HG03066 (cell line): ENCODE measurements around the gene GNPNAT1.
"Not testable (repeated sequence)": the region's sequence is repeated elsewhere in the genome, so short reads cannot be mapped to it uniquely, and the experiment has no call there.

Experiments used
- ATAC-seq: cut with Tn5 transposase; IDR thresholded peaks from one replicate; pipeline ENCODE4 v1.9.1; 2021; ENCODE audit warnings: low read depth; ENCODE audit not compliant: unreplicated experiment

Gene GNPNAT1

DNA sequence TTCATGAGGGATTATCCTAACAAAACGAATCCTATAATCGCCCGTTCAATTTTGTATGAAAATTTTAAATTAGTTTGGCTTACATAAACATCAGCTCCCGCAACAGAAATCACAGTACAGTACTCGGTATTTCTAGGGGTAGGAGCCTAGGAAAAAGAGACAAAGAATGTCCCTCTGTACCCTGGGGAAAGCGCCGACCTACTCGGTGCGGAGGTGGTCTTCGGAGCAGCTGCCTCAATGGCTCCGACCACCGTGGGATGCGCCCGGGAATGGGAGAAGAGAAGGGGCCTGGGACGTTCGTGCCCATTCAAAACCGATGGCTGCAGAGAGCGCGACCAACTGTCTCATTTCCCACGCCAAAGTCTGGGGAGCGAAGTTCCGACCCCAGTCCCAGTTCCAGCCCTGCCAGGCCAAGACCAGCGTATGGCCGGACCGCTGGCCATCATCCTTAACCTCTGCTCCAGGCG is 618 bp downstream of the GNPNAT1 start:
- no peak for ATAC-seq

DNA sequence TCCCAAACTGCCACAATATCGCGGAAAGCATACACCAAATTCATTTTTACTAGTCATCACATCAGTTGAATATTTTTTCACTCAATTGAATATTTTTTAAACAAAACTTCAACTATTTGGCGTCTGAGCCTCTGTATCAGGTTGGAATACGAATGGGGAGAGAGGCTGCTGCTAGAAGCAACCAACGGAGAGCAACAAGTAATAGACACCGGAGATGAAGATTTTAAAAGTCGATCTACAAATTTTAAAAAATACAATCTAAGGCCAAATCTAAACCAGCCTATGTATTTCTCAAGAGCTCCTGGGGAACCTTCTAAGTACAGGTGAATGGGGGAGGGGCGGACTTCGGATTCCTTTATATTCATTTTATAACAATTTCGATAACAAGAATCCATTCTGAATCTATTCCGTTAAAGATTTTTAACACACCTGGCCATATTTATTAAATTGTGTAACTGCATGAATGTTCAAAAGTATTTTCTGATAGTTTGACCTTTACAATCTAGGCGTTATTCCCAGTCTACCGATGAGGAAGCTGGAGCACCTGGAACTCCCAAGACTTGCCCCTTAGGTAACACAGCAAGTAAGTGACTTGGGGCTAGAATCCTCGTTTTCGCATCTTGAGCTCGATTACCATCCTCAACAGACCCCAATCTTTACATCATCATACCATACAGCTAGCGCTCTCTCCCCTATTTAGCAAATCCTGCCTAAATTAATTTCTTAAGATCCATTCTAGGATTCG is 1.2 kb downstream of the GNPNAT1 start:
- ATAC-seq: no peak

DNA sequence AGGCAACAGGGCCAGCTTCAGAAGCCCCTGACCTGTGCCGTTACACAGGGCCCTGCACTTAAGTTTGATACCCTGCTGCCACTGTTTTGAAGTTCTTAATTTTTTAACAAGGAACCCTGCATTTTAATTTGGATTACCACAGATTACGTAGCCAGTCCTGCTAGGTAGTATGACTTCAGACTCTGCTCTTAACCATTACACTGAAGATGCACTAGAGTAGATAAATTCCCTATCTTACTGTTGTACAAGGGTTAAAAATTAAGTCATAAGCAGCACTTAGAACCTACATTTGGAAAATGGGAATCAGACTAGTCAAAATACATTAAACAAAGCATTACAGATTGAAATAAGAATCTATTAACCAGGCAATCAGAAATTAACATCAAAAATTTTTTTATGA is 2.3 kb downstream of the GNPNAT1 start:
- no peak for ATAC-seq

DNA sequence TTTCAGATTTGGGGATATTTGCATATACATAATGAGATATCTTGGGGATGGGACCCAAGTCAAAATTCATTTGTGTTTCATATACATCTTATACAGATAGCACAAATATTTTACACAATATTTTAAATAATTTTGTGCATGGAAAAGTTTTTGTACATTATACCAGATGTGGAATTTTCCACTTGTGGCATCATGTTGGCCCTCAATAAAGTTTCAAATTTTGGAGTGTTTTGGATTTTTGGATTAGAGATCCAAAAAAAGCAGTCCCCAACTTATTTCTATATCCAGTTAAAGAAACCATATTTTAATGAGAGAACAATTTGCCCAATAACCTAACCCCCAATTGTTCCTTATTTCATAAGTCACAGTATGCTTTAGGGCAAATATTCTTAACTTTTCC is 4.5 kb downstream of the GNPNAT1 start:
- ATAC-seq: no peak

DNA sequence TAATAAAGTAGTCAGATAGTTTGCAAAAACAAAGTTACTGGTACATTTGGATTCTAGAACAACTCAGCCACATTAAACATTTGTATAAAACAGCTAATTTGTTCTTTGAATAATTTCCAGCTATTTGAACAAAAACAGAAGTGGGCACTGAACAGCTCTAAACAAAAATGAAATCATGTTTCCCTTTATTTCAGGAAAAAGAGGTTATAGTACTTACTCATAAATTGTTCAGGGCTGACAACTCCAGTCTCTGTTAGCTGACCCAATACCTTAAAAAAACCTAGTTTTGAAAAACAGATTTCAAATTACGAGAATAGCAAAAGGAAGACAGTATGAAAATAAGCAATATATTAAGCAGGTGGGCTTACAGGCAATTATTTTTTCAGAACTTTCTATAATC is 8.2 kb downstream of the GNPNAT1 start:
- ATAC-seq: no peak

DNA sequence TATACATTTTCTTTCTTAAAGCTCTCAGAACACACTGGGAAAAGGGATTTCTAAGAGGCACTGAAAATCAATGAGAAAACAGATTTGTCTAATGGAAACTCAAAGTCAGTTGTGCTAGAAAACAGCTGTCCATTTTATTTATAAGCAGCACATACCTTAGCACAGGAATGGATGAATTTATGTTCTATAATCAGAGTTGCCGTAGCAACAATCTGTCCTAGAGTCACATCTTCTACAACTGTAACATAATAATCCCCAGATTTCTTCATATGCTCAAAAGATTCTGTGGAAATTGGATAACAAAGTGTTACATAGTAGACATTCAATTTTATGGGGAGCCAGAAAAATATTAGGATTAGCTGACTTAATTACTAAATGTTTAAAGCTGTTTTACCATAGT is 9.8 kb downstream of the GNPNAT1 start:
- no peak for ATAC-seq

DNA sequence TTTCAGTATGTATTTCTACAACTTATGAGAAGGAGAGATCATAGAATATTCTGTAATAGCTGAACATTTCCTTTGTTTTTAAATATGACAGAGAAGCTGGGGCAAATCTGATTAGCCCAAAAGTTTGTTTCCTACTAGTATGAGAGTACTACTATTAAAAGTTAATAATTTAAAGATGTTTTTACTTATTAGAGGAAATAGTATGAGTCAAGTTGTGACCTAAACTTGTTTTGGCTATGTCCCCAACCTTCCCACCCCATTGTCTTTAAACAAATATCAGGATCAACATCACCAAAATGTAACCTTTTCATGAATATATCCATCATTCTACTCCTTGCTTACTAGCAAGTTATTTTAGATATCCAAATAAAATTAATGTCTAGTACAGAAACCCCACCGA is 10.5 kb downstream of the GNPNAT1 start:
- ATAC-seq: no peak

DNA sequence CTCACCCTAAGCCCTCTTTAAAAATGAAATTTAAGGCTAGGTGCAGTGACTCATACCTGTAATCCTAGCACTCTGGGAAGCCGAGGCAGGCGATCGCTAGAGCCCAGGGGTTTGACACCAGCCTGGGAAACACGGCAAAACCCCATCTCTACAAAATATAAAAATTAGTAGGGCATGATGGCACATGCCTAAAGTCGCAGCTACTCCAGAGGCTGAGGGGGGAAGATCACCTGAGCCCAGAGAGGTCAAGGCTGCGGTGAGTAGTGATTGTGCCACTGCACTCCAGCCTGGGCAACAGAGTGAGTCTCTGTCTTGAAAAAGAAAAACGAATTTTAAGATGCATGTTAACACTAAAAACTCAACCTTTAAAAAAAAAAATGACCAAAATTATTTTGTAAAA is 12.7 kb downstream of the GNPNAT1 start:
- ATAC-seq: no peak

DNA sequence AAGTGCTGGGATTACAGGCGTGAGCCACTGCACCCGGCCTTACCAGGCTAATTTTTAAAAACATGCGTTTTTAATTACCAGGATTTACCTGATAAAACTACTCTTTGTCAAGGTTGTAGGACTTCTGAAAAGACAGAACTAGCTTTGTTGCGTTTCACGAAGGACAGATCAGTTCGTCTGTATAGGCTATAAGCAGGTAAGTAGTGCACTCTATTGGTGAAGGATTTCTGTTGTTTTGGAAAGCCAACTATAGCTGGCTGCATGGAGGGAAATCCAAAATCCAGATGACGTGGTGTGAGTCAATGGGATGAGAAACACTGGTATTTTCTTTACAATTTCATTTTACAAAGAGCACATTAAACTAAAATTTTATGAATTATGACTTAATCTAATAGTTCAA is 14.6 kb downstream of the GNPNAT1 start:
- ATAC-seq: no peak

DNA sequence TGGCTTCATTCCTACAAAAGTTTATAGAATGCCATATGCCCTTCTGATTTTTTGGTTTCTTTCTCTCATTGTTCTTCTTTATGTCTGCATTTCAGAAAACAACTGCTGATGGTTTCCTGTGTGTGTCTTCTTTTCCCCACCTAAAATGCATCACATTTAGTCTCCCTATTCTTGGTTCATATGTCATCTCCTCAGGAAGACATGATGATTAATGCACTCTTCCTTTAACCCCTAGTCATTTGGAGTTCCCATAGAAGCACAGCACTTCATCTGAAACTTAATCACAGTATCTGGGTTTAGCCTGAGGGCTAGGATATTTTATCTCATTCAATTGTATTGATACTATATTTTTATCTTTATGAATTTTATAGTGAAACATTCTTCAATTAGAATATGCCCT is 21.5 kb downstream of the GNPNAT1 start:
- no peak for ATAC-seq

DNA sequence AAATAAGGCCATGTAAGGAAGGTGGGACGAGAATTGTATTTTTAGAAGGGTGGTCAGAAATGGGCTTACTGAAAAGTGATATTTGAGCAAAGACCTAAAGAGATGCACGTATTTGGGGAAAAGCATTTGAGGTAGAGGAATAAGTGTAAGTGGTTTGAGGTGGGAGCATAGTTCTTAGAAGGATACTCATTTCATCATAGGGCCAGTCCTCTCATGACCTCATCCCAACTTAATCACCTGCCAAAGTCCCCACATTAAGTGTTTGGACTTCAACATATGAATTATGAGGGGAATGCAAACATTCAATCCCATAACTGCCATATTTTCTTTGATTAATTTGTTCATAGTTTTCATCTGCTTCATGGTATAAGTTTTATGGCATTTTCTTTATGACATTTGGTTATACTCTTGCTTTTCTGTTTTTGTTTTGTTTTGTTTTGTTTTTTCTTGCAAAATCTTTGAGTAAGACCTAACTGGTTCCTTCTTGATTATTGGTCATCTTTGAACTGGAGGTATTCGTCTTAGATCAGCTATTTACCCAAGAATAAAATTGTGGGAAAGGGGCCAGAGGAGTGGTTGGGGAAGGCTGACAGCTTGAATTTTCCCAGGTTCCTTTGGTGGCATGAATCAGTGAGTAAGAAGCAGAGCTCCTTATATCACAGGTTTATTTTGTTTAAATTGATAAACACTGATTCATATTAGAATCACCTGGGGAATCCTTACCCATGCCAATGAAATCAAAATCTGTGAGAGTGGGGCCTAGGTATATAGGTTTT is 24.2 kb downstream of the GNPNAT1 start:
- no peak for ATAC-seq

DNA sequence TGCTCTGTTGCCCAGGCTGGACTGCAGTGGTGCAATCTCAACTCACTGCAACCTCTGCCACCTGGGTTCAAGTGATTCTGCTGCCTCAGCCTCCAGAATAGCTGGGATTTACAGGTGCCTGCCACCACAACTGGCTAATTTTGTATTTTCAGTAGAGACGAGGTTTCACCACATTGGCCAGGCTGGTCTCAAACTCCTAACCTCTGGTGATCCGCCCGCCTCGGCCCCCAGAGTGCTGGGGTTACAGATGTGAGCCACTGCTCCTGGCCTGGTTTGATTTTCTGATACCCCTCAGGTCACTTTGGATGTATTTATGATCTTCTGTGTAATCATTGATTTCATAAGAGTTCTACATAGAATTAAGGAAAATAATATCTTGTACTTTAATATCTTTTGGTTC is 28.5 kb downstream of the GNPNAT1 start:
- ATAC-seq: not testable (repeated sequence)

DNA sequence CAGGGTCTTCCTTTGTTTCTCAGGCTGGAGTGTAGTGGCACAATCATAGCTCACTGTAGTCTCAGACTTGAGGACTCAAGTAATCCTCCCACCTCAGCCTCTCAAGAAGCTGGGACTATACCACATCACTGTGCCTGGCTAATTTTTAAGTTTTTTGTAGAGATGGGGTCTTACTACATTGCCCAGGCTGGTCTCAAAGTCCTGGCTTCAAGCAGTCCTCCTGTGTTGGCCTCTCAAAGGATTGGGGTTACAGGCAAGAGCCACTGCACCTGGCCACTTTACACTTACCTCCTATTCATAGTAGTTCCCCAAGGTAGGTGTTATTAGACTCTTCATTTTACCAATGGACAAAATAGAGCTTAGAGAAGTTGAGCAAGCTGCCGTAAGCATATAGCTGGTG is 32.3 kb downstream of the GNPNAT1 start:
- no peak for ATAC-seq

DNA sequence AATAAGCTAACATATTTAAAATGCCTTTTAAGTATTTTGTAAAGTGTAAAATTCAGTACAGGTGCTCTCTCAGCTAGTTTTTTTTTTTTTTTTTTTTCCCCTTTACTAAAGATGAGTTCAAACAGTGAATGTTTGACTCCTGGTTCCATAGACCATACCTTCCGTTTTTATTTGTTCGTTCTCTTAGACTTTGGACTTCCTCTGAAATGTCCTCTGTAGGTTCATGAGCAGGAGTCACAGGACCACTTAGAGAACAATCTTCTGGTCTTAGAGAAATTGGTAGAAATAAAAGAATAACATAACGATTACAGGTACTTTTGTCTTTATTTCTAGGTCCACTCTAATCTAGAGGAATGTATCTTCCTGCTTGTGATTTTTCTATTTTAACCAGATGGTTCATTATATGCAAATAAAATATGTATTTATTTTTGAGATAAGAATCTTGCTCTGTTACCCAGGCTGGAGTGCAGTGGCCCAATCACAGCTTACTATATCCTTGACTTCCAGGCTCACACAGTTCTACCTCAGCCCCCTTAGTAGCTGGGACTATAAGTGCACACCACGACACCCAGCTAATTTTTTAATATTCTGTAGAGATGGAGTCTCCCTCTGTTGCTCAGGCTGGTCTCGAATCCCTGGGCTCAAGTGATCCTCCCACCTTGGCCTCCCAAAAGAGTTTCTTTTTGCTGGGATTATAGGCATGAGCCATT is 35.6 kb downstream of the GNPNAT1 start:
- ATAC-seq: no peak

DNA sequence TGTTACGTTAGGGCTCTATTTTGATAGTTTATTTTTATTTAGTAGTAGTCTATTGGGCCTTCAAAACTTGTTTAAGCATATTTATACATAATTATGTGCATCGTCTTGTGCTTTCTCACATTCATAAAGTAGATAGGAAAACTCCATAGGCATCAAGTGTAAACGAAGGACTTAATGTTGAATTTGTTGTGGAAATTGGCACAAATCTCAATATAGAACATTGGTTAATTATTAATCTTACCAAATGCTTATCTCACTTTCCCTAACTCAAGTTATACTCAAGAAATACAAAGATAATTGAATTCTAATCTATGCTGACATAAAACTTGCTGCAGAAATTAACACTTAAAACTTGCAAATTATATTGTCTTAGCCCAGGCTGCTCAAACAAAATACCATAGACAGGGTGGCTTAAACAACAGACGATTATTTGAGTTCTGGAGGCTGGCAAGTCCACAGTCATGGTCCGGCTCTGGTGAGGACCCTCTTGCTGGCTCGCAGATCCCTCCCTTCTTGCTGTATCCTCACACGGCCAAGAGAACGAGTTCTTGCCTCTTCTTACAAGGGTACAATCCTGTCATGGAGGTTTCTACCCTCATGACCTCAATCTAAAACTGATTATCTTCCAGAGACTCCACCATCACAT is 42.6 kb downstream of the GNPNAT1 start:
- no peak for ATAC-seq

DNA sequence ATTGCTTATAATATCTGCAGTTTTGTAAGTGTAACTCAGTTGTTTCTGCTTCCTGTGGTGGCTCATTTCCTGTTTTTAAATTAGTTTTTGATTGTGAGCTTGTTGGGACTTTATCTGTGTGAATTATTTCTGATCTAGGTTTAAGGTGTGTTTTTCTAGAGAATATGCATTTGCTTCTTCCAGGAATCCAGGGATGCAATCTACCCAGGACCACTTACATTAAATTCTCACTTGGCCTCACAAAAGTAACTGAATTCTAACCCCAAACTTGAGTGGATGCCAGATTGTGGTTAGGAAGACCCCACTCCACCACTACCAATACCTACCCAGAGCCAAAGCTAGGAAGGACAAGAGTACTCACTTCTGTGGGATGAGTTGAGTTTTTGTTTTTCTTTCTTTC is 49.5 kb downstream of the GNPNAT1 start:
- ATAC-seq: peak; percentile 31

DNA sequence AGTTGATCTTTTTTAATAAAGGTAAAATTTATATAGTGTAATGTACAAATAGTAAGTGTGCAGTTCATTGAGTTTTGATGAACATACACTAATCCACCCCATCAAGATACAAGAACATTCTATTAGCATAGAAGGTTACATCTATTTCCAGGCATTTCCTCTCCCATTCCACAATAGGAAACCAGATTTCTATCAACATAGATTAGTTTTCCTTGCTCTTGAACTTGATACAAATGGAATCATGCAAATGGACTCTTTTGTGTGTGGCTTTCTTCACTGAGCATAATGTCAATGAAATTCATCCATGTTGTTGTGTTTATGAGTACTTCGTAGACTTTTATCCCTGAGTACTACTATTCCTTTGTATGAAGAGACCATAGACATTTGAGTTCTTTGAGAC is 50.7 kb downstream of the GNPNAT1 start:
- ATAC-seq: no peak

DNA sequence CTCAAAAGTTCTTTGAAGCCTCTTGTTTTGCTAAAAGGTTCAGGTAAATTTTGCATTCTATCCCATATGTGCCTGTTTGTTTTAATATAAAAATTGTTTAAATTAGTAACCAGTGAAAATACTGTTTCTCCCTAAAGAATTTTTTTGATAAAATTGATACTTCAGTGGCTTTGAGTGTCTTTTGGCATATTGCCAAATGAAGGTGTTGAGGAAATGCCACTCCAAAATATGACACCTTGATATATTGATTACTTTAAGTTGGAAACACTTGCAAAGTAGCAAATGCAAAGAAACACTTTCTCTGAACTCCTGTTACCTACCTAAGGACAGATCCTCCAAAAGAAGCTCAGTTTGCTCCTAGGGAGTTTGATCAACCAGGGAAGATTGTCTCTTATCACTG is 53.0 kb downstream of the GNPNAT1 start:
- no peak for ATAC-seq

DNA sequence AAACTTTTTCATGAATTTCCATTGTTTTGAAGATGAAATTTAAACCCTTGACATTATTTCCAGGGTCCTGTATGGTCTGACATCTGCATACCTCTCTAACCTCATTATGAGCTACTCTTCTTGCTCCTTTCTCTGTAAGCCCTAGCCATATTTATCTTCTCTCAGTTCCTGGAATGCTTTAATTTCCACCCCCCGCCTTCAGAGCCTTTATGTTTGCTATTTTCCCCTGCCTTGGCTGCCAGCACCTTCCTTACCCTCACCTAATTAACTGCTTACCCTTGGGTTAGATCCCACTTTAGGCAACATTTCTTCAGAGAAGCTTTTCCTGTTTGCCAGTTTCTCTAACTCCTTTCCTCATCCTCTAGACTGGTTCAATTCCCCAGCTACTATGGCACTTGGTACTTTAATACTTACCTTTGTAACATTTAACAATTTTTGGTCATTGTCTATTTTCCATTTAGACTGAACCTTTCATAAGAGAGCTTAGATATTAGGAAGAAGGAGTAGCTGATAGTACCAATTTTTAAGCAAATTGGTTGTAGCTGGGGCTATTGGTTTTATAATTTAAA is 55.4 kb downstream of the GNPNAT1 start:
- ATAC-seq: no peak

DNA sequence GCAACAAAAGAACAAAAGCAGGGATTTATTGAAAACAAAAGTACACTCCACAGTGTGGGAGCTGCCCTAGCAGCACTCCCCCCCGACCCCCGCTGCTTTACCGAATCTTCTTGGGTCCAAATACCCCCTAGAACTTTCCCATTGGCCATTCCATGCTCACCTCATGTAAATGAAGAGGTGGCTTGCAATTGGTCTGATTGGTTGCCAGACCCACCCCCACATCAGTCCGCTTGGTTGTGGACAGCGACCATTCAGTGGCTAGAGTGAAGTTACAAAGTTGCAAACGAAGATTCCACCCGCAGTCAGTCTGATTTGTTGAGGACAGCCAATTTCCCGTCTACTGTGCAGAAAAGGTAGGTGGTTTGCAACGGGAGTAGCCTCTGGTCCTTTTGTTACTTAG is 57.6 kb downstream of the GNPNAT1 start:
- ATAC-seq: no peak

DNA sequence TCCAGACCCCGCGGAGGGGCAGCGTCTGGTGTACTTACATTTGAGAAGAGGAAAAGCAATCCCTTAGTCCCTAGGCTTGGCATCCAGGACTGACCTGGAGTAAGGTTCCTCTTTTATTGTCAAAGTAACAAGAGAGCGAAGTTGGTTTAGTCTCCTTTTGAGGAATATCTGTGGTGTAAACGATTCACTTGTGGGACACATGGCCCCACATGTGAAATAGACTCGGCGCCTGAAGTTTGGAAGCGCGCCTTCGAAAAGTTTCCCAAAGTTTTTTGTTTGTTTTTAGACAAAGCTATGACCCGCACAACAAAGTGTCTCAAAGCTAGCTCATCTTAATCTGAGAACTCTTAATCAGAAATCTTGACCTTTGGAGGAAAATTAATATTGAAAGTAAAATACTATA is 60.7 kb downstream of the GNPNAT1 start:
- ATAC-seq: no peak
